GM19452 (cell line): ENCODE data around the gene POU6F2.
A peak's percentile ranks its signal among the peaks of the same experiment; 100 is the strongest.

ENCODE experiments used
- ATAC-seq: cut with Tn5 transposase; IDR thresholded peaks from one replicate; pipeline ENCODE4 v1.9.1; 2021; ENCODE audit not compliant: unreplicated experiment

POU6F2 gene

GRCh38 chr7:39247576-39247975 lies 269.9 kb downstream of the POU6F2 start:
- ATAC-seq, result no peak

GRCh38 chr7:39248041-39248691 lies 270.5 kb downstream of the POU6F2 start:
- no peak for ATAC-seq

GRCh38 chr7:39248692-39249090 lies 271.0 kb downstream of the POU6F2 start:
- ATAC-seq, result no peak

GRCh38 chr7:39249635-39250152 lies 272.0 kb downstream of the POU6F2 start:
- no peak for ATAC-seq

- ATAC-seq, result no peak
These were observed 275.2 kb downstream of the POU6F2 start for GRCh38 chr7:39252916-39253315.

GRCh38 chr7:39259391-39260003 lies 281.8 kb downstream of the POU6F2 start:
- ATAC-seq, result no peak

GRCh38 chr7:39260279-39260844 lies 282.7 kb downstream of the POU6F2 start:
- no peak for ATAC-seq

GRCh38 chr7:39261771-39262170 lies 284.1 kb downstream of the POU6F2 start:
- ATAC-seq, result no peak

GRCh38 chr7:39265641-39266591 lies 288.2 kb downstream of the POU6F2 start:
- ATAC-seq, result no peak

GRCh38 chr7:39269034-39269433 lies 291.3 kb downstream of the POU6F2 start:
- peak; percentile 63 for ATAC-seq

GRCh38 chr7:39270018-39270417 lies 292.3 kb downstream of the POU6F2 start:
- no peak for ATAC-seq

- ATAC-seq, result no peak
These were observed 293.7 kb downstream of the POU6F2 start for GRCh38 chr7:39271402-39271801.

- no peak for ATAC-seq
These were observed 294.4 kb downstream of the POU6F2 start for GRCh38 chr7:39272111-39272510.

- ATAC-seq, result no peak
These were observed 295.0 kb downstream of the POU6F2 start for GRCh38 chr7:39272691-39273090.

GRCh38 chr7:39280337-39280736 lies 302.6 kb downstream of the POU6F2 start:
- no peak for ATAC-seq

- ATAC-seq, result no peak
These were observed 307.5 kb downstream of the POU6F2 start for GRCh38 chr7:39285256-39285655.

GRCh38 chr7:39288303-39288702 lies 310.6 kb downstream of the POU6F2 start:
- ATAC-seq, result no peak

- ATAC-seq, result no peak
These were observed 314.1 kb downstream of the POU6F2 start for GRCh38 chr7:39291628-39292410.

GRCh38 chr7:39293056-39293823 lies 315.5 kb downstream of the POU6F2 start:
- ATAC-seq, result no peak

- ATAC-seq, result no peak
These were observed 316.3 kb downstream of the POU6F2 start for GRCh38 chr7:39294022-39294421.
